PC-3 (cell line): ENCODE data around the gene B4GALNT1.

Experiments
- EZH2 ChIP-seq: fragments of 300-600 bp; sonication (generic); IDR thresholded peaks from one replicate; pipeline ENCODE4 v1.6.1; 2017; ENCODE audit warnings: antibody characterized with exemption, mild to moderate bottlenecking, low read length; ENCODE audit not compliant: unreplicated experiment
- EZH2phosphoT487 ChIP-seq: fragments of 300-600 bp; sonication (generic); IDR thresholded peaks from 2 replicates; pipeline ENCODE4 v1.6.1; 2018; ENCODE audit warnings: mild to moderate bottlenecking, antibody characterized with exemption, low read length, borderline replicate concordance
- TF ChIP-seq, protein P1 (sequence below): fragments of 300-600 bp; sonication (generic); conservative IDR thresholded peaks from 2 replicates; pipeline ENCODE4 v1.5.1; 2017; ENCODE audit warnings: antibody characterized with exemption, low read depth, mild to moderate bottlenecking, low read length

DNA sequence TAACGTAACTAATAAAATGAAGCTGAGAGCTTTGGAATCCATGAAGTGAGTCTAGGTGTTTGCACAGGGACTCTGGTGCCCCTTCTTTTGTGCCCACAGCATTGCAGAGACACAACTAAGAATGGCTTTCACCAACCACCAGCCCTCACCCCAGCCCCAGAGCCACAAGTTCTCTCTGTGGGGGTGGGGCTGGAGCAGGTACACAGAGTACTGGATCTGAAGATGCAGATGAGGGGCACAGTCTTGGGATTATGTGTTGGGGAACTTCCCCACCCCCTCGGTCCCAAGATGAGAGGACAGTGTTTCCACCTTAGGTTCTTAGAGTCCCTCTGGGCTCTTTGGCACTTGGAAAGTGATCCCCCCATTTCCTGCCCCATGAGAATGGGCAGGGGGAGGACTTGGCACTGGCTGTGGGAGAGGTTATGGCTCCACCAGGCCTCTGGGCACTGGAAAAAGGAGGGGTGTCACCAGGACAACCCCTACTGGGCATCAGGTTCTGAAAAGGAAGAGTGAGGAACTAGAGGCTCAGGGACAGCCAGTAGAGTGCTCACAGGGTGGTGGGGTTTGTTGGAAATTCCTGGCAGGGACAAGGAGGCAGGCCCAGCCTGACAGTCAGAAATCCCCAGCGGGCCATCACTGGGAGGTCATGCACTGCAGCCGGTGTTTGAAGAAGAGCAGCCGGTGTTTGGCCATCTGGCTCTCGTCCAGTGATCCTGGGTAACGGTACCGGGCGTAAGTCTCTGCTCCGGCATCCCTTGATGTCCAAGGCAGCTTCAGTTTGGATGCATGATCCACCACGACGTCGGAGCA lies 6.7 kb downstream of the B4GALNT1 start:
- TF ChIP-seq, protein P1, sequence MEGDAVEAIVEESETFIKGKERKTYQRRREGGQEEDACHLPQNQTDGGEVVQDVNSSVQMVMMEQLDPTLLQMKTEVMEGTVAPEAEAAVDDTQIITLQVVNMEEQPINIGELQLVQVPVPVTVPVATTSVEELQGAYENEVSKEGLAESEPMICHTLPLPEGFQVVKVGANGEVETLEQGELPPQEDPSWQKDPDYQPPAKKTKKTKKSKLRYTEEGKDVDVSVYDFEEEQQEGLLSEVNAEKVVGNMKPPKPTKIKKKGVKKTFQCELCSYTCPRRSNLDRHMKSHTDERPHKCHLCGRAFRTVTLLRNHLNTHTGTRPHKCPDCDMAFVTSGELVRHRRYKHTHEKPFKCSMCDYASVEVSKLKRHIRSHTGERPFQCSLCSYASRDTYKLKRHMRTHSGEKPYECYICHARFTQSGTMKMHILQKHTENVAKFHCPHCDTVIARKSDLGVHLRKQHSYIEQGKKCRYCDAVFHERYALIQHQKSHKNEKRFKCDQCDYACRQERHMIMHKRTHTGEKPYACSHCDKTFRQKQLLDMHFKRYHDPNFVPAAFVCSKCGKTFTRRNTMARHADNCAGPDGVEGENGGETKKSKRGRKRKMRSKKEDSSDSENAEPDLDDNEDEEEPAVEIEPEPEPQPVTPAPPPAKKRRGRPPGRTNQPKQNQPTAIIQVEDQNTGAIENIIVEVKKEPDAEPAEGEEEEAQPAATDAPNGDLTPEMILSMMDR: no peak
- TF ChIP-seq EZH2phosphoT487: no peak
- no peak for TF ChIP-seq EZH2
